ENCODE results near the gene CASQ2. TPM values are rescaled to one million over a fixed set of nuclear protein-coding genes. Genes with fewer than 3 reads are reported as not detected.

Gene CASQ2
- total and polyA plus RNA-seq, 2 of the 4 experiments (the other 2 are of a cell fraction) = not detected

DNA sequence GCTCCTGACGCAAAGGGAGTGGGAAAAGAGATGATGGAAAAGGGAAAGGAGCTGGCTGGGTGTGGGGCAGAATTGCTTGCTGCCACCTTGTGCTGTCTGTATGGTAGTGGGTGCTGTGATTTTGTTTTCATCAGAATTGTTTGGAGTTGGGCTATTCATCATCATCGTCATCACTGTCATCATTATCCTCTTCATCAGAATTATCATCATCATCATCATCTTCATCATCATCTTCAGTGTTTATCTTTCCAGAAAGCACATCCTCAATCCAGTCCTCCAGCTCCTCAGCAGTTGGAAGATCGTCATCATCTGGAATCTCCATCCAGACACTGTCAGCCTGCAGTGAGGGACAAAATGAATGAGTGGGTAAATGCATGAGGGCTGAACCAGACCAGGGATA, 67.4 kb downstream of the CASQ2 start:
- Histone ChIP-seq H3K4me3 (ENCODE audit: insufficient read depth, low read depth, low read length) (no peak overlapping the region), H2AFZ (replicated peaks; ENCODE audit: low read length, poor library complexity) (no peak overlapping the region), H3K9me3 (ENCODE audit: control insufficient read depth, insufficient read depth, low read length) (no peaks in the 10 kb centered on the region), H2BK120ac (ENCODE audit: low read depth, low read length) (no peak overlapping the region), H3K18ac (ENCODE audit: low read depth, low read length) (no peak overlapping the region), H3K27me3 (ENCODE audit: control insufficient read depth, insufficient read depth, low read length) (peaks cover 12% of the 10 kb centered on the region), H4K20me1 (ENCODE audit: insufficient read depth, low read length) (no peaks in the 10 kb centered on the region), H3K23ac (ENCODE audit: low read depth, low read length) (no peak overlapping the region), H3K79me1 (ENCODE audit: low read depth in 1 of 2, low read length in 2 of 2) (no peaks in the 10 kb centered on the region), H2BK15ac (ENCODE audit: low read depth, low read length) (no peak overlapping the region), H3K14ac (replicated peaks; ENCODE audit: low read depth, low read length) (no peak overlapping the region), H3K4me1 (ENCODE audit: control insufficient read depth, insufficient read depth, low read length) (no peaks in the 10 kb centered on the region), H2BK20ac (ENCODE audit: low read depth, low read length) (no peak overlapping the region), H3K56ac (ENCODE audit: extremely low read depth, insufficient read depth, low read length) (no peak overlapping the region), H2BK5ac (ENCODE audit: low read depth, low read length, poor library complexity, severe bottlenecking) (no peak overlapping the region), H3K4ac (ENCODE audit: low read depth, low read length) (no peak overlapping the region), H4K5ac (ENCODE audit: low read depth, low read length) (no peak overlapping the region), H3K9ac (ENCODE audit: low read depth, low read length) (no peak overlapping the region), H4K8ac (ENCODE audit: low read depth in 2 of 2, low read length in 2 of 2) (no peak overlapping the region), H3K36me3 (ENCODE audit: control insufficient read depth, insufficient read depth, low read length) (no peaks in the 10 kb centered on the region), H3K9me1 (ENCODE audit: insufficient read depth, low read length) (no peaks in the 10 kb centered on the region), H4K91ac (ENCODE audit: insufficient read depth, low read depth, low read length) (no peak overlapping the region), H3K27ac (ENCODE audit: insufficient read depth, low read length) (no peak overlapping the region), H2AK5ac (ENCODE audit: low read depth, low read length) (no peak overlapping the region), H2AK9ac (replicated peaks; ENCODE audit: low read depth, low read length, poor library complexity) (no peak overlapping the region), H3K4me2 (ENCODE audit: low read depth, low read length) (no peak overlapping the region)
- DNase-seq (no peak), ATAC-seq (ENCODE audit: low read depth) (no peak)
- no TSS peak for BruUV-seq (replicated peaks)
- no CpG with 5 or more reads among the region's 3 CpGs for WGBS, 2 experiments (ENCODE audit: extremely low coverage in 2 of 2, insufficient read length in 1 of 2)
- in situ Hi-C loops (cut with MboI; ENCODE audit: low sequenced_read_pairs) = no loop called here
- POLR2A ChIA-PET (ENCODE audit: unreplicated experiment) = no interaction called here
- intact Hi-C loops (cut with micrococcal nuclease) = no loop called here
- no peak for TF ChIP-seq RAD21 (IDR thresholded peaks at IDR 0.05; ENCODE audit: low read length)
- TF ChIP-seq RCOR1 (IDR thresholded peaks at IDR 0.05; ENCODE audit: insufficient replicate concordance, low read length) = no peak
- no peak for TF ChIP-seq MAFK (IDR thresholded peaks at IDR 0.05; ENCODE audit: low read depth, low read length)
- TF ChIP-seq, protein P1, sequence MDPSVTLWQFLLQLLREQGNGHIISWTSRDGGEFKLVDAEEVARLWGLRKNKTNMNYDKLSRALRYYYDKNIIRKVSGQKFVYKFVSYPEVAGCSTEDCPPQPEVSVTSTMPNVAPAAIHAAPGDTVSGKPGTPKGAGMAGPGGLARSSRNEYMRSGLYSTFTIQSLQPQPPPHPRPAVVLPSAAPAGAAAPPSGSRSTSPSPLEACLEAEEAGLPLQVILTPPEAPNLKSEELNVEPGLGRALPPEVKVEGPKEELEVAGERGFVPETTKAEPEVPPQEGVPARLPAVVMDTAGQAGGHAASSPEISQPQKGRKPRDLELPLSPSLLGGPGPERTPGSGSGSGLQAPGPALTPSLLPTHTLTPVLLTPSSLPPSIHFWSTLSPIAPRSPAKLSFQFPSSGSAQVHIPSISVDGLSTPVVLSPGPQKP (IDR thresholded peaks at IDR 0.05; ENCODE audit: borderline replicate concordance, low read depth, low read length) = no peak
- TF ChIP-seq, protein P2, sequence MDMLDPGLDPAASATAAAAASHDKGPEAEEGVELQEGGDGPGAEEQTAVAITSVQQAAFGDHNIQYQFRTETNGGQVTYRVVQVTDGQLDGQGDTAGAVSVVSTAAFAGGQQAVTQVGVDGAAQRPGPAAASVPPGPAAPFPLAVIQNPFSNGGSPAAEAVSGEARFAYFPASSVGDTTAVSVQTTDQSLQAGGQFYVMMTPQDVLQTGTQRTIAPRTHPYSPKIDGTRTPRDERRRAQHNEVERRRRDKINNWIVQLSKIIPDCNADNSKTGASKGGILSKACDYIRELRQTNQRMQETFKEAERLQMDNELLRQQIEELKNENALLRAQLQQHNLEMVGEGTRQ (IDR thresholded peaks at IDR 0.05; ENCODE audit: low read depth, low read length) = no peak
- TF ChIP-seq, protein P3, sequence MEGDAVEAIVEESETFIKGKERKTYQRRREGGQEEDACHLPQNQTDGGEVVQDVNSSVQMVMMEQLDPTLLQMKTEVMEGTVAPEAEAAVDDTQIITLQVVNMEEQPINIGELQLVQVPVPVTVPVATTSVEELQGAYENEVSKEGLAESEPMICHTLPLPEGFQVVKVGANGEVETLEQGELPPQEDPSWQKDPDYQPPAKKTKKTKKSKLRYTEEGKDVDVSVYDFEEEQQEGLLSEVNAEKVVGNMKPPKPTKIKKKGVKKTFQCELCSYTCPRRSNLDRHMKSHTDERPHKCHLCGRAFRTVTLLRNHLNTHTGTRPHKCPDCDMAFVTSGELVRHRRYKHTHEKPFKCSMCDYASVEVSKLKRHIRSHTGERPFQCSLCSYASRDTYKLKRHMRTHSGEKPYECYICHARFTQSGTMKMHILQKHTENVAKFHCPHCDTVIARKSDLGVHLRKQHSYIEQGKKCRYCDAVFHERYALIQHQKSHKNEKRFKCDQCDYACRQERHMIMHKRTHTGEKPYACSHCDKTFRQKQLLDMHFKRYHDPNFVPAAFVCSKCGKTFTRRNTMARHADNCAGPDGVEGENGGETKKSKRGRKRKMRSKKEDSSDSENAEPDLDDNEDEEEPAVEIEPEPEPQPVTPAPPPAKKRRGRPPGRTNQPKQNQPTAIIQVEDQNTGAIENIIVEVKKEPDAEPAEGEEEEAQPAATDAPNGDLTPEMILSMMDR (conservative IDR thresholded peaks at IDR 0.05; ENCODE audit: low read depth, low read length) = no peak
- no peak for TF ChIP-seq BHLHE40 (IDR thresholded peaks at IDR 0.05; ENCODE audit: low read depth, low read length)
- no peak for TF ChIP-seq NFE2L2 (IDR thresholded peaks at IDR 0.05; ENCODE audit: low read depth, low read length)
- no peak for TF ChIP-seq FOS (IDR thresholded peaks at IDR 0.05; ENCODE audit: low read depth, low read length)
- no peak for TF ChIP-seq MAZ (IDR thresholded peaks at IDR 0.05; ENCODE audit: borderline replicate concordance, low read depth, low read length)
- dilution Hi-C loops (cut with HindIII; ENCODE audit: low sequenced_read_pairs, unreplicated experiment) = no loop called here
- CTCF ChIA-PET = interaction anchor here (1.1 kb wide), 1 partner anchor 32 kb away, joined by 3 read pairs; no protein-coding TSS in a partner anchor

All from IMR-90 (cell line).